ENCODE data around the gene BCL2L14.

DNA sequence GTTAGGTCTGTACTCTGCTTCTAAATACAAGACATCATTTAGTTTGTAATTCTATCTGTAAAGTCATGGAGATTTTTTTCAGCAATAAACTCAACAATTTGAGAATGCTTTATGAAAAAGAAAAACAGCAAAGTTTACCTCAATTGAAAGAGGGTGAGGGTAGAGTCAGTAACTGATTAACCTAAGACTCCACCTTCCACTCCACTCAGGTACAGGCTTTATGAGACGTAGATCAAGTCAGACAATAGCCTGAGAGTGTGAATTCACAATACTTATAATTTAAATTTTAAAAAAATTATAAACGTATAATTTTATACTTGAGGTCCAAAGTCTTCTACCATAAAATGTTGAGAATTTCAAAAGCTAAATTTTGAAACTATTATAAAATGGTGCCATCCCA is 45.9 kb downstream of the BCL2L14 start:
- TF ChIP-seq, protein P1, sequence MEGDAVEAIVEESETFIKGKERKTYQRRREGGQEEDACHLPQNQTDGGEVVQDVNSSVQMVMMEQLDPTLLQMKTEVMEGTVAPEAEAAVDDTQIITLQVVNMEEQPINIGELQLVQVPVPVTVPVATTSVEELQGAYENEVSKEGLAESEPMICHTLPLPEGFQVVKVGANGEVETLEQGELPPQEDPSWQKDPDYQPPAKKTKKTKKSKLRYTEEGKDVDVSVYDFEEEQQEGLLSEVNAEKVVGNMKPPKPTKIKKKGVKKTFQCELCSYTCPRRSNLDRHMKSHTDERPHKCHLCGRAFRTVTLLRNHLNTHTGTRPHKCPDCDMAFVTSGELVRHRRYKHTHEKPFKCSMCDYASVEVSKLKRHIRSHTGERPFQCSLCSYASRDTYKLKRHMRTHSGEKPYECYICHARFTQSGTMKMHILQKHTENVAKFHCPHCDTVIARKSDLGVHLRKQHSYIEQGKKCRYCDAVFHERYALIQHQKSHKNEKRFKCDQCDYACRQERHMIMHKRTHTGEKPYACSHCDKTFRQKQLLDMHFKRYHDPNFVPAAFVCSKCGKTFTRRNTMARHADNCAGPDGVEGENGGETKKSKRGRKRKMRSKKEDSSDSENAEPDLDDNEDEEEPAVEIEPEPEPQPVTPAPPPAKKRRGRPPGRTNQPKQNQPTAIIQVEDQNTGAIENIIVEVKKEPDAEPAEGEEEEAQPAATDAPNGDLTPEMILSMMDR (IDR thresholded peaks at IDR 0.05; ENCODE audit: low read depth, low read length, poor library complexity, severe bottlenecking): no peak
- no peak for TF ChIP-seq EZH2phosphoT487 (IDR thresholded peaks at IDR 0.05; ENCODE audit: borderline replicate concordance, low read length)

Measured in DOHH2 (cell line).